SU-DHL-6 (cell line): ENCODE measurements around the gene KIF5C.

Experiments used
- H2AFZ ChIP-seq: fragments of 200-600 bp; sonication (generic); 2 replicates; pipeline ENCODE4 v1.6.1; 2014; ENCODE audit warnings: low read depth, mild to moderate bottlenecking, moderate library complexity, mixed read lengths, antibody characterized with exemption, low read length; ENCODE audit not compliant: severe bottlenecking
- H3F3A ChIP-seq: fragments of 200-600 bp; shearing (Covaris generic); 2 replicates; pipeline ENCODE4 v1.6.0; 2016; ENCODE audit warnings: antibody characterized with exemption, mild to moderate bottlenecking; ENCODE audit not compliant: insufficient read depth
- H3K27ac ChIP-seq: fragments of 200-600 bp; sonication (generic); 2 replicates; pipeline ENCODE4 v1.5.1; 2016; ENCODE audit warnings: low read depth, mild to moderate bottlenecking, low read length, moderate library complexity, mixed read lengths
- H3K27me3 ChIP-seq: fragments of 200-600 bp; sonication (generic), shearing (Covaris generic); 2 replicates; pipeline ENCODE4 v1.6.0; 2014; ENCODE audit warnings: mild to moderate bottlenecking, low read length
- H3K36me3 ChIP-seq: fragments of 200-600 bp; sonication (generic); 2 replicates; pipeline ENCODE4 v1.6.1; 2014; ENCODE audit warnings: mild to moderate bottlenecking, low read length, mixed read lengths
- H3K4me2 ChIP-seq: fragments of 300-600, 200-600 bp; shearing (Covaris generic), sonication (generic); 2 replicates; pipeline ENCODE4 v1.6.0; 2014; ENCODE audit warnings: low read length, low read depth, mild to moderate bottlenecking; ENCODE audit not compliant: poor library complexity, severe bottlenecking
- H3K4me3 ChIP-seq: fragments of 200-600 bp; sonication (generic); 2 replicates; pipeline ENCODE4 v1.5.1; 2014; ENCODE audit warnings: antibody characterized with exemption, low read length, mild to moderate bottlenecking, mixed read lengths; ENCODE audit not compliant: insufficient read depth, poor library complexity, severe bottlenecking
- H3K79me2 ChIP-seq: fragments of 200-600 bp; sonication (generic); 2 replicates; pipeline ENCODE4 v1.6.1; 2014; ENCODE audit warnings: mild to moderate bottlenecking, low read length, moderate library complexity; ENCODE audit not compliant: insufficient read depth
- H3K9ac ChIP-seq: fragments of 200-600 bp; sonication (generic); 2 replicates; pipeline ENCODE4 v1.7.0; 2014; ENCODE audit warnings: mild to moderate bottlenecking, low read length
- H3K9me2 ChIP-seq: fragments of 200-600 bp; sonication (generic); replicated peaks from 2 replicates; pipeline ENCODE4 v1.6.1; 2014; ENCODE audit warnings: low read length; ENCODE audit not compliant: insufficient read depth
- H3K9me3 ChIP-seq: fragments of 200-600 bp; sonication (generic); 2 replicates; pipeline ENCODE4 v1.6.1; 2014; ENCODE audit warnings: low read length, mixed read lengths; ENCODE audit not compliant: insufficient read depth
- H4K20me1 ChIP-seq: fragments of 200-600 bp; sonication (generic); 2 replicates; pipeline ENCODE4 v1.6.1; 2014; ENCODE audit warnings: low read depth, mild to moderate bottlenecking, antibody characterized with exemption, low read length, moderate library complexity, mixed read lengths
- CTCF ChIP-seq: fragments of 200-600 bp; sonication (generic); IDR thresholded peaks from one replicate; pipeline ENCODE4 v1.5.1; 2017; ENCODE audit warnings: antibody characterized with exemption, mild to moderate bottlenecking, low read length, moderate library complexity; ENCODE audit not compliant: insufficient read depth, poor library complexity, severe bottlenecking
- EZH2phosphoT487 ChIP-seq: fragments of 200-600 bp; sonication (generic), shearing (Covaris generic); conservative IDR thresholded peaks from 2 replicates; pipeline ENCODE4 v1.6.1; 2018; ENCODE audit warnings: mild to moderate bottlenecking, antibody characterized with exemption, low read length, moderate library complexity, mixed read lengths

KIF5C gene

DNA sequence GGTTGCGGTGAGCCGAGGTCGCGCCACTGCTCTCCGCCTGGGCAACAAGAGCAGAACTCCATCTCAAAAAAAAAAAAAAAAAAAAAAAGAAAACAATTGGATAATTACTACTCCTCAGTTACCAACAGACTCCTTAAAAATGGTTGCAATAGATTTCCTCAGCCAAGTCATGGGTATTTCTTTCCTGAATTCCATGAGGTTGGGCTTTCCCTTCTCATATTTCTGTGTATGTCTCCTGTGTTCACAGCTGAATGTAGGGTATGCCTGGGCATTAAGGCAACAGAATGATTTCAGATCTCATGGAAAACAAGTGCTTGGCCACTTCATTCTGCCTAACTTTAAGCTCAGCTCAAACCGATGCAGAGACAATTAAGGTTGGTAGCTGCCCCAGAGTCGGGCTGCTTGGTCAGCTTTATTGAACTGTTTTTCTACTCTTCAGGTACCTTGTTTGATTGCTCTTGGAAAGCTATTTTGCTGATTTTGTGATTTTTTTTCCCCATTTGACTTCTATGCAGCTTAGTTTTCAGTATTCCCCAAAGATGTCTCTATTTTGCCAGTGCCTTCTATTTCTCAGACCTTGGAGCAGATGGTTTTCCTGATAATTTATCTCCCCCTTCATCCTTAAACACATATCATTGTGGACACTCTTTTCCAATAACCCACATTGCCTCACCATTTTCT lies 24.8 kb downstream of the KIF5C start:
- no peaks in the 10 kb centered on the region for H3K9me3 ChIP-seq
- H3K27me3 ChIP-seq, result no peaks in the 10 kb centered on the region
- H3K27ac ChIP-seq, result no peak overlapping the region
- TF ChIP-seq EZH2phosphoT487 (no peak), CTCF (no peak)
- H3K9me2 ChIP-seq, result no peaks in the 10 kb centered on the region
- no peaks in the 10 kb centered on the region for H3K79me2 ChIP-seq
- H3K4me3 ChIP-seq, result no peak overlapping the region
- H3K4me2 ChIP-seq, result no peak overlapping the region
- H4K20me1 ChIP-seq, result no peaks in the 10 kb centered on the region
- H2AFZ ChIP-seq, result no peak overlapping the region
- no peak overlapping the region for H3K9ac ChIP-seq
- no peaks in the 10 kb centered on the region for H3K36me3 ChIP-seq
- H3F3A ChIP-seq, result no peaks in the 10 kb centered on the region

GRCh38 chr2:148900350-148900837 lies 25.4 kb downstream of the KIF5C start:
- H3K4me2 ChIP-seq, result no peak overlapping the region
- H3K79me2 ChIP-seq, result no peaks in the 10 kb centered on the region
- no peaks in the 10 kb centered on the region for H3K9me2 ChIP-seq
- no peak overlapping the region for H3K9ac ChIP-seq
- H2AFZ ChIP-seq, result no peak overlapping the region
- H3K36me3 ChIP-seq, result no peaks in the 10 kb centered on the region
- no peak overlapping the region for H3K27ac ChIP-seq
- H4K20me1 ChIP-seq, result no peaks in the 10 kb centered on the region
- TF ChIP-seq EZH2phosphoT487 (no peak), CTCF (no peak)
- H3K4me3 ChIP-seq, result no peak overlapping the region
- H3F3A ChIP-seq, result no peaks in the 10 kb centered on the region
- no peaks in the 10 kb centered on the region for H3K27me3 ChIP-seq
- no peaks in the 10 kb centered on the region for H3K9me3 ChIP-seq

- Histone ChIP-seq H2AFZ (no peak overlapping the region), H3K9me2 (no peaks in the 10 kb centered on the region), H3F3A (no peaks in the 10 kb centered on the region), H3K27me3 (no peaks in the 10 kb centered on the region), H4K20me1 (no peaks in the 10 kb centered on the region), H3K79me2 (no peaks in the 10 kb centered on the region), H3K4me3 (no peak overlapping the region), H3K36me3 (no peaks in the 10 kb centered on the region), H3K9me3 (no peaks in the 10 kb centered on the region), H3K27ac (no peak overlapping the region), H3K4me2 (no peak overlapping the region), H3K9ac (no peak overlapping the region)
- TF ChIP-seq EZH2phosphoT487 (no peak), CTCF (no peak)
Observed at GRCh38 chr2:148901142-148901541, 26.1 kb downstream of the KIF5C start.
